WI38 (cell line): ENCODE results near the gene RABGAP1.

Experiments
- H3K4me3 ChIP-seq: 2 replicates; pipeline ENCODE4 v1.5.1; 2011; ENCODE audit warnings: low read depth, mild to moderate bottlenecking, control low read depth, low read length
- TF ChIP-seq, protein P1 (sequence below): IDR thresholded peaks from 2 replicates; pipeline ENCODE4 v1.5.1; 2012; ENCODE audit warnings: low read depth, mild to moderate bottlenecking, control low read depth, low read length

Gene RABGAP1

DNA sequence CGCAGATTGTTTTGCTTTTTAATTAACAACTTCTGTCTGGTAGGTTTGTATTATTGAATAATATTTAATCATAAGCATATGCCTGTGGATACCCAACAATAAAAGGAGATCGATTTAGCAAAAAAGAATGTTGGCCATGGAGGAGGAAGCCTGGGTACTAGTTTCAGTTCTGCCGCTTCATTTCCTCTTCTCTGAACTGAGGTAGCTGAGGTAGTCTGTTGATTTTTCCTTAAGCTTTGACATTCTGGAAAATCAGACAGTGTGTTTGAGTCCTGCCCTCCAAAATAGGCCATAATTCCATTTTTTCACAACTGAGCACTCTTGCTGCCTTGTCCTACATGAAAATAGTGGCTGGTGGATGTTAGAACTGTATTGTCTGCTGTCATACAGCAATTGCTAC is 86.7 kb downstream of the RABGAP1 start:
- no peak overlapping the region for H3K4me3 ChIP-seq
- TF ChIP-seq, protein P1, sequence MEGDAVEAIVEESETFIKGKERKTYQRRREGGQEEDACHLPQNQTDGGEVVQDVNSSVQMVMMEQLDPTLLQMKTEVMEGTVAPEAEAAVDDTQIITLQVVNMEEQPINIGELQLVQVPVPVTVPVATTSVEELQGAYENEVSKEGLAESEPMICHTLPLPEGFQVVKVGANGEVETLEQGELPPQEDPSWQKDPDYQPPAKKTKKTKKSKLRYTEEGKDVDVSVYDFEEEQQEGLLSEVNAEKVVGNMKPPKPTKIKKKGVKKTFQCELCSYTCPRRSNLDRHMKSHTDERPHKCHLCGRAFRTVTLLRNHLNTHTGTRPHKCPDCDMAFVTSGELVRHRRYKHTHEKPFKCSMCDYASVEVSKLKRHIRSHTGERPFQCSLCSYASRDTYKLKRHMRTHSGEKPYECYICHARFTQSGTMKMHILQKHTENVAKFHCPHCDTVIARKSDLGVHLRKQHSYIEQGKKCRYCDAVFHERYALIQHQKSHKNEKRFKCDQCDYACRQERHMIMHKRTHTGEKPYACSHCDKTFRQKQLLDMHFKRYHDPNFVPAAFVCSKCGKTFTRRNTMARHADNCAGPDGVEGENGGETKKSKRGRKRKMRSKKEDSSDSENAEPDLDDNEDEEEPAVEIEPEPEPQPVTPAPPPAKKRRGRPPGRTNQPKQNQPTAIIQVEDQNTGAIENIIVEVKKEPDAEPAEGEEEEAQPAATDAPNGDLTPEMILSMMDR = no peak

DNA sequence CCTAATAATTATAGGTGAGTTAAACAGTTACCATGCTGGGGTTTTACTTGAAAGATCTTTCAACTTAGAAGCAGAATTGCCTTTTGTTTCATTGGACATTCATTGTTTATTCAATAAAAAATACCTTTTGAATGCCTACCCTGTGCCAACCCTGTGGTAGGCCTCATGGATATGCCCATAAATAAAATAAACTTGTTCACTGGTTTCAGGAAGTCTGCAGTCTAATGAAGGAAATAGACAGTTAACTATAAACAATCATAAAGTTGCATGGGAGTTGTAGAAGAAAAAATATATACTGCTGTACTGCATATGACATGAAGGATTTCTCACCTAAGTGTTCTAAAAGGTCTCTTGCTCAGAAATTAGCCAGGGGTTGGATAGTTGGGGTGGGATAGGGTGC is 87.3 kb downstream of the RABGAP1 start:
- H3K4me3 ChIP-seq = no peak overlapping the region
- TF ChIP-seq, protein P1 = no peak

DNA sequence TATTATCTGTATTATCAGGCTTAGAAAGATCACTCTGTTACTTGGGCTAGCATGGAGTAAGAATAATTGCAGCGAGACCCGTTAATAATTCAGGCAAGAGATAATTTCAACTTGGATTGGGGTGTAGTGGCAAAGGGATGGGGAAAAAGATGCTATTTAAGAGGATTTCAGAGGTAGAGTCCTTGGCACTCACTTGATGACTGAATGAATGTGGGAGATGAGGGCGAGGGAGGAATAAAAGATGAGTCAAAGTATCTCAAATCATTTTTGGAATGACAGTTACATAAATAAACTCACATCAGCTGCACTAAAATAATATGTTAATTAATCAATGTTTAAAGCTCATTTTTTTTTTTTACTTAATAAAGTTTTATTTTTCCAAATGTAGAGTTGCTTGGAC is 88.2 kb downstream of the RABGAP1 start:
- TF ChIP-seq, protein P1 = no peak
- H3K4me3 ChIP-seq = no peak overlapping the region

DNA sequence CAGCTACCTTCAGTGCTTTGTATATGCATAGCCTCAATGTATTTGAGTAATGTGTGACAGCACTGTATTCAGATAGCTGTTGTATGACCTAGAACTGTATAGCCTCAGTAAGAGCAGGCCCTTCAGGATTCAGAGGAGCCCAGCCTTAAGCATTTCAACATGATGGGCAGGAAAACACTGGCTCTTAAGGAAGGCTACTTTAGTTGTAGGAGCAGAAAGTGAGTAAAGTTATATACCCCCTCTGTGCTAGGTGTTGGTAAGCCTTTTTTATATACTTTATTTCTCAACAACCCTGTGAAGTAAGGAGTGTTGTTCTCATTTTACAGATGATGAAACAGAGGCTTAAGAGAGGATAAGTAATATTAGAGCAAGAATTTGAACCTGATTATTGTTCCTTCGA is 91.1 kb downstream of the RABGAP1 start:
- TF ChIP-seq, protein P1 = no peak
- H3K4me3 ChIP-seq = no peak overlapping the region

DNA sequence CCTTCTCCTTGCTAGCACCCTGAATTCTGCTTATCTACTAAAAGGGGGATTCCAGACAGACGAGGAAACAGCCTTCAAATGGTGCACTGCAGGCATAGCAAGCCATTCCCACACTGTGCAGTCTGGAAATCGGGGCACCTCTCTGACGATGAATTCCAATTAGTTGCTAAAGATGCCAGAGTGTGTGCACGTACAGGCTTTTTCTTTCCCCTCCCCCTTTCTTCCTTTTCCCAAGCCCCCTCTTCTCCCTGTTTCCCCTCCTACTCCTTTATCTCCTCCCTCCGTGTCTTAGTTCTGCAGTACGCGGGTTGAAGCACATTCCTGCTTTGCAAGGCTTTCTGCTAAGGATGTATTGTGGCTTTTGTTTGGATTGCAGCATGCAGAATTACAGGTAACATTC is 92.5 kb downstream of the RABGAP1 start, which contains the start of gene GPR21:
Gene GPR21 (plus strand): TSS at position 316 of the 400 bp plus-strand sequence. CDS start 900 bp downstream, outside the sequence.
- TF ChIP-seq, protein P1 = no peak
- H3K4me3 ChIP-seq = no peak within 1 kb of the TSS

DNA sequence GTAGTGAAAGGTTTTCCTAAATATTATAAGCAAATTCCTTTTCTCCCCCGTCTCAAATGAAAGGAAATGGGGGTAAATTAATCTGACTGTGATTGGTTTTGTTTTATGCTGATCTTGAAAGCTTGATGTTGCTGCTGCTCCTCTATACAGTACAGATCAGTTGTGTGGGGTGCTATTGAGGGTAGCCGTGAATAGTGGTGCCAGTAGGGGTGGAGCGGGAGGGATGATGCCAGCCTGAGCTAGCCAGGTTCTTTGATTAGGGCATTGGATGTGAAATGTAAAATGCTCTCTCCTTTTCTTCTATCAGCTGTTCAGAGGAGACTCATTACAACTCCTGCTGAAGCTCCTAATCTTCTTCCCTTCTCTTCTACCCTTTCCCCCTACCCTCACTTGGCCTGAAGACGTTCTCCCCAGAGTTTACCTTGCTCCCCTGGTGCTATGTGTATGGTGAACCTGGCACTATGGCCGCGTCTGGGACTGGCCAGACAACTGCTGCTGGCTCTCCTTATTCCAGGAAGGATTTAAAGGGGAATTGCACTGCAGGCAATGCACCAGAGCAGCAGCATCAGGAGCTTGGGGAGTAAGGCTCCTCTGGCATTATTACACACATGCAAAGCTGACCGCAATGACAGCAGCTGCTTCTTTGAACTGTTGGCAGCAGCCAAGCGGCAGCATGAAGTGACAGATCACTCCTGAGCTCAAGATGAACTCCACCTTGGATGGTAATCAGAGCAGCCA is 93.2 kb downstream of the RABGAP1 start:
- TF ChIP-seq, protein P1 = no peak
- H3K4me3 ChIP-seq = no peak overlapping the region

DNA sequence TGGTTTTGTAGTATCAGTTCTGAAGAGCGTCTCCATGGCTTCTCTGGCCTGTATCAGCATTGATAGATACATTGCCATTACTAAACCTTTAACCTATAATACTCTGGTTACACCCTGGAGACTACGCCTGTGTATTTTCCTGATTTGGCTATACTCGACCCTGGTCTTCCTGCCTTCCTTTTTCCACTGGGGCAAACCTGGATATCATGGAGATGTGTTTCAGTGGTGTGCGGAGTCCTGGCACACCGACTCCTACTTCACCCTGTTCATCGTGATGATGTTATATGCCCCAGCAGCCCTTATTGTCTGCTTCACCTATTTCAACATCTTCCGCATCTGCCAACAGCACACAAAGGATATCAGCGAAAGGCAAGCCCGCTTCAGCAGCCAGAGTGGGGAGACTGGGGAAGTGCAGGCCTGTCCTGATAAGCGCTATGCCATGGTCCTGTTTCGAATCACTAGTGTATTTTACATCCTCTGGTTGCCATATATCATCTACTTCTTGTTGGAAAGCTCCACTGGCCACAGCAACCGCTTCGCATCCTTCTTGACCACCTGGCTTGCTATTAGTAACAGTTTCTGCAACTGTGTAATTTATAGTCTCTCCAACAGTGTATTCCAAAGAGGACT is 94.2 kb downstream of the RABGAP1 start:
- TF ChIP-seq, protein P1 = no peak
- H3K4me3 ChIP-seq = no peak overlapping the region
